Subcutaneous adipose tissue (tissue), 4 donors: ENCODE measurements around the gene UBASH3A. TPM values are rescaled to one million over a fixed set of nuclear protein-coding genes. Genes with fewer than 3 reads are reported as not detected.

Experiments
- CTCF ChIP-seq: fragments of 450-650 bp; IDR thresholded peaks from one replicate; pipeline ENCODE4 v1.5.1; 2016; ENCODE audit warnings: low read depth, mild to moderate bottlenecking, control low read depth, antibody characterized with exemption, moderate library complexity
- total RNA-seq, 4 donors: library from RNA; depleted of rRNA; stranded (reverse); fragments of >200 nt; gene quantifications; one replicate each; pipeline ENCODE4 v1.1.0, GENCODE V29; 2016

The UBASH3A gene
- total RNA-seq, 4 donors from 2014 or later, result 0.38 to 1.2 (median 0.66) TPM; not detected in 1

DNA sequence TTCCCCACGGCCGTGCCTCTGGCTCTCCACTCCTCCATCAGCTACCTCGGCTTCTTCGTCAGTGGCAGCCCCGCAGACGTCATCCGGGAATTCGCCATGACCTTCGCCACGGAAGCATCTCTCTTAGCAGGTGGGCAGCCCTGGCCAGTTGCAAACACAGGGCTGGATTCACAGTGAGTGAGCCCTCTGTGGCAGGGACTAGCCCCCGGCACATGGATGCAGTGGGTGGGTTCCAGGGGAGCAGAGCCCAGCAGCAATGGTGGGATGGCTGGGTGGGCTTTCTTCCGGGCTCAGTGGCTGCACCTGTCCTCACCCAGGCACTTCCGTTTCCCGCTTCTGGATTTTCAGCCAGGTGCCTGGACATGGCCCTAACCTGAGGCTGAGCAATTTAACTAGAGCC lies 9.4 kb downstream of the UBASH3A start:
- TF ChIP-seq CTCF, result no peak

- no peak for TF ChIP-seq CTCF
Measured at GRCh38 chr21:42413500-42413899, 9.8 kb downstream of the UBASH3A start.

DNA sequence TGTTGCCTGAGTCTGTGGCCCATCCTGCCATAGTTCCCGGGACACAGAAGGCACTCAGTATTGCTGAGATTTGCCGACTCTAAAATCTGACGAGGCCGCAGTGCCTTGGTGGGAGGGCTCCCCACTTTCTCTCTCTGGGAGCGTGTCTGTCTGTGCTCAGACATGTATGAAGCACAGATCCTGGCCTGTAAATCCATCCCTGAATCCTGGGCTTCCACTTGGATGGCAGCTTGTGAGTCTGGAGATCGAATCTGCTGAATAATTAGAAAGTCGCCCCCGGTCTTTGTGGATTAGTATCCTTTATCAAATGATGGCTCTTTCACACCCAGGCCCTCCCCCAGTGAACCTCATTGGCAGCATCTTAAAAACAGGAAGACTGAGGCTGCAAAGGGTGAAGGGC lies 10.4 kb downstream of the UBASH3A start:
- TF ChIP-seq CTCF, result no peak

GRCh38 chr21:42414553-42414927 lies 10.8 kb downstream of the UBASH3A start:
- TF ChIP-seq CTCF, result no peak

DNA sequence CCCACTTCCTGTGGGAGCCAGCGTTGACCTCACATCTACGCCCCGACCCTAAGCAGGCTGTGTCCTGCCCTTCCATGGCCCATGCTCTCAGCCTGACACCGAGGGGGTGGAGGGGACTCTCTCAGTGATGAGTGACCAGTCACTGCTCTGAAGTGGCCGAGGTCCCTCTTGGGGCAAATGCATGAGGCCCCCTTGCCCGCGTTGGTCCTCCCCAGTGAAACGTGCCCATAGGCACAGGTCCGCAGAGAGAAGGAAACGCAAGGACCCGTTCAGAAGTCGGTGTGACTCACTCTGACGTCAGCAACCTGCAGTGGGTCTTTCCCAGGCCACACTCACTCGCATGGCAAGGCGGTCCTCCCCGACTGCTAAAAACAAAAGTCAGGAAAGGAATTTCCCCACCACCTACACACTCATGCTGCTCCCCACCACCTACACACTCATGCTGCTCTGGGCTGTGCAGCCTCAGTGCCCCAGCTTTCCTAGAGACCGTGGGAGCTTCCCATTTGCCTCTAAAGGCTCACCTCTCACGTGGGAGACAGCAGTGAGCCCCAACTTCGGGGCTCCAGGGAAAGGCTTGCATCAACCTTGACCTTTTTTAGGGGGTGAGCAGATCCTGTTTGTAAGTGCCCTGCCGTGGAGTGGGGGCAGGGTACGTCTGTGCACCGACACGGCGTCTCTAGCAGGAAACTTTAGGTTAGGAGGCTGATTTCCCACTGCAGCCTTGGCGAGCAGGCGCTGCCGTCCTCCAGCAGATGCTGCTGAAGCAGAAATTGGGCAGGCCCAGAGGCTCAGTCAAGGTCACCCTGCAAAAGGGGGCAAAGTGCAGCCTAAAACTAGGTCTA lies 11.4 kb downstream of the UBASH3A start:
- TF ChIP-seq CTCF, result no peak

GRCh38 chr21:42417533-42417932 lies 13.8 kb downstream of the UBASH3A start:
- no peak for TF ChIP-seq CTCF

GRCh38 chr21:42418886-42419285 lies 15.2 kb downstream of the UBASH3A start:
- no peak for TF ChIP-seq CTCF
